Mammary epithelial cell (primary cell): ENCODE measurements around the gene KDM4B.

Experiments
- CTCF ChIP-seq, 2 donors: IDR thresholded peaks in 1 of 2; conservative IDR thresholded peaks in 1 of 2; 2 replicates each; pipeline ENCODE4 v1.5.1; 2011 to 2012; ENCODE audit warnings: inconsistent platforms in 2 of 2, low read length in 2 of 2, mild to moderate bottlenecking in 2 of 2, control low read depth in 1 of 2, low read depth in 1 of 2; ENCODE audit not compliant: insufficient read depth in 1 of 2; ENCODE audit errors: extremely low read depth in 1 of 2
- EZH2 ChIP-seq: IDR thresholded peaks from 2 replicates; pipeline ENCODE4 v1.6.1; 2012; ENCODE audit warnings: low read length, inconsistent platforms, borderline replicate concordance

GRCh38 chr19:5041913-5042187 lies 72.9 kb downstream of the KDM4B start:
- TF ChIP-seq EZH2 (no peak), CTCF (conservative IDR thresholded peaks at IDR 0.05 in 1 of 2, IDR thresholded peaks at IDR 0.05 in 1 of 2; ENCODE audit: extremely low read depth in 1 of 2, insufficient read depth in 1 of 2, low read depth in 1 of 2, low read length in 2 of 2) (no peak)
